Right renal cortex interstitium (tissue), 3 donors: ENCODE measurements around the gene ZNF821. TPM values are rescaled to one million over a fixed set of nuclear protein-coding genes. Genes with fewer than 3 reads are reported as not detected.
"Not testable (repeated sequence)": the region's sequence is repeated elsewhere in the genome, so short reads cannot be mapped to it uniquely, and the experiment has no call there.

Source experiments
- DNase-seq, 3 donors: peaks; one replicate each; pipeline ENCODE4 v3.0.0-alpha.2; 2013; ENCODE audit warnings: low read depth in 3 of 3, low spot score in 2 of 3
- polyA plus RNA-seq, 3 donors: library from polyadenylated mRNA; unstranded; fragments of 120-200 nt; gene quantifications; one replicate each; pipeline ENCODE4 v1.2.1, GENCODE V29; 2013; ENCODE audit not compliant: insufficient read length in 3 of 3

The ZNF821 gene
- polyA plus RNA-seq, 3 donors = 23.9 to 26.6 (median 26.1) TPM

GRCh38 chr16:71826533-71827017 is 57.4 kb downstream of the ZNF821 start:
- no peak for DNase-seq

- not testable (repeated sequence) for DNase-seq
Observed at GRCh38 chr16:71817155-71817500, 66.9 kb downstream of the ZNF821 start.

- no peak for DNase-seq
Observed at GRCh38 chr16:71811261-71811803, 72.7 kb downstream of the ZNF821 start.

GRCh38 chr16:71810155-71810530 is 73.8 kb downstream of the ZNF821 start:
- DNase-seq = not testable (repeated sequence)

Other genes starting within 250 kb of the ZNF821 start
- gene PHLPP2, start 159.5 kb downstream of the ZNF821 start, polyA plus RNA-seq = 1 to 10 TPM; 8.1 to 8.4 (median 8.2) TPM
- 10 to 100 TPM; 84.5 to 87.2 (median 84.7) TPM for gene AP1G1, start 75.3 kb downstream of the ZNF821 start, polyA plus RNA-seq
- 10 to 100 TPM; 35.9 to 36.9 (median 36.6) TPM for gene ATXN1L, start 38.2 kb downstream of the ZNF821 start, polyA plus RNA-seq
- gene IST1, start 11.3 kb upstream of the ZNF821 start, polyA plus RNA-seq = 100 to 1,000 TPM; 298 to 301 (median 298) TPM
- gene PKD1L3, start 116.2 kb upstream of the ZNF821 start, polyA plus RNA-seq = under 1 TPM; 0.03 to 0.07 (median 0.06) TPM
- gene DHODH, start 124.6 kb upstream of the ZNF821 start, polyA plus RNA-seq = 10 to 100 TPM; 13.2 to 14.2 (median 13.7) TPM
- gene HP, start 170.3 kb upstream of the ZNF821 start, polyA plus RNA-seq = under 1 TPM; 0.47 to 0.78 (median 0.51) TPM
- gene HPR, start 179.0 kb upstream of the ZNF821 start, polyA plus RNA-seq = 1 to 10 TPM in 1 of 3 donors, not detected in 2; 2.8 TPM
- 10 to 100 TPM; 19.1 to 24.2 (median 21.9) TPM for gene TXNL4B, start 209.4 kb upstream of the ZNF821 start, polyA plus RNA-seq
- gene DHX38, start 209.7 kb upstream of the ZNF821 start, polyA plus RNA-seq = 10 to 100 TPM; 60.9 to 70.1 (median 64.5) TPM